ENCODE measurements around the gene TBL3. TPM values are rescaled to one million over a fixed set of nuclear protein-coding genes. Genes with fewer than 3 reads are reported as not detected.

The TBL3 gene
- total RNA-seq, 1 donor from 2014 or later: 24.4 TPM

DNA sequence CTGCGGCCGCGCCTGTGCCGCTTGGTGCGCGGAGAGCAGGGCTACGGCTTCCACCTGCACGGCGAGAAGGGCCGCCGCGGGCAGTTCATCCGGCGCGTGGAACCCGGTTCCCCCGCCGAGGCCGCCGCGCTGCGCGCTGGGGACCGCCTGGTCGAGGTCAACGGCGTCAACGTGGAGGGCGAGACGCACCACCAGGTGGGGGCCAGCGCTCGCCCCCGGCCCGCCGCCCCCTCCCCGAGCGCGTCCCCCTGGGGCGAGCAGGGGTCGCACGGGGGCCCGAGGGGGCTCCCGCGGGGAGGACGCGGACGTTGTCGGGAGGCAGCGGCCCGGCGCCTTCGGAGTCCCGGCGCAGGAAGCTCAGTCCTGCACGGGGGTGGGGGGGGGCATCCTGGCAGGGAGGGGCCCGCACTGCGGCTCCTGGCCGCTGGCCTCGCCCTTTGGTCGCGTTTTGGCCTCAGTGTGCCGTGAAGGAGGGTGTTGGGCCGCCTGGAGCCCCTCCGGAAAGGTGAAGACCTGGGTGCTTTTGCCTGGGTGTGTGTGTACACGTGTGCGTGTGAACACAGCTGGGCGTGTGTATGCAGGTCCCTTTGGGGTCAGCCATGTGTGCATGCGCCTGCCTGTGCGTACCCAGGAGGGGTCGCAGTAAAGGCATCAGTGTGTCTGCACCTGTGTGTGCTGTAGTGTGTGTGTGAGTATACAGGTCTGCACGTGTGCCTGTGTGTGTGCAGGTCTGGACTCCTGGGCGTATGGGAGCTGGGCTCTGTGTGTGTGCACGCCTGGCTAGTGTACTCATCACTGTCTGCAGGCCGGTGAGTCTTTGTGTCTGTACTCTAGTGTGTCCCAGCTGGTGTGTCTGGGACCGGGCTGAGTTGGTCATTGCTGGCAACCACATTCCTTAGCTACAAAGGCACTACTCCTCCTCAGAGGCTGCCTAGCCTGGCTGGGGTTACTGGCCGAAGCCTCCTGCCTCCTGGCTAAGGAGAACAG lies 55.5 kb downstream of the TBL3 start:
- Histone ChIP-seq H4K20me1 (ENCODE audit: insufficient read depth, low read length) (peaks cover 23% of the 10 kb centered on the region), H3K9ac (ENCODE audit: low read length) (peak overlapping the region; percentile 65), H3K4me3 (ENCODE audit: insufficient read depth, low read depth, low read length) (peak overlapping the region; percentile 69), H3K79me2 (ENCODE audit: insufficient read depth, low read length) (peaks cover 27% of the 10 kb centered on the region), H3K4me1 (ENCODE audit: insufficient read depth, low read length) (peaks cover 20% of the 10 kb centered on the region), H3K36me3 (ENCODE audit: insufficient read depth, low read length) (no peaks in the 10 kb centered on the region), H2AFZ (ENCODE audit: low read depth, low read length) (no peak overlapping the region), H3K27ac (ENCODE audit: low read depth, low read length) (no peak overlapping the region), H3K9me3 (ENCODE audit: insufficient read depth, low read depth, low read length) (no peaks in the 10 kb centered on the region), H3K4me2 (ENCODE audit: low read length) (peak overlapping the region; percentile 95), H3K27me3 (ENCODE audit: insufficient read depth, low read length) (no peaks in the 10 kb centered on the region)
- no peaks in the 10 kb centered on the region for H3K9me3 Mint-ChIP-seq (ENCODE audit: unreplicated experiment)
- peak overlapping the region; percentile 66 for H3K27ac Mint-ChIP-seq (ENCODE audit: unreplicated experiment)
- H3K36me3 Mint-ChIP-seq (ENCODE audit: low read depth, unreplicated experiment): no peaks in the 10 kb centered on the region
- no peaks in the 10 kb centered on the region for H3K27me3 Mint-ChIP-seq (ENCODE audit: low read depth, unreplicated experiment)
- peak overlapping the region; percentile 96 for H3K4me3 Mint-ChIP-seq (ENCODE audit: unreplicated experiment)
- TF ChIP-seq, protein P1, sequence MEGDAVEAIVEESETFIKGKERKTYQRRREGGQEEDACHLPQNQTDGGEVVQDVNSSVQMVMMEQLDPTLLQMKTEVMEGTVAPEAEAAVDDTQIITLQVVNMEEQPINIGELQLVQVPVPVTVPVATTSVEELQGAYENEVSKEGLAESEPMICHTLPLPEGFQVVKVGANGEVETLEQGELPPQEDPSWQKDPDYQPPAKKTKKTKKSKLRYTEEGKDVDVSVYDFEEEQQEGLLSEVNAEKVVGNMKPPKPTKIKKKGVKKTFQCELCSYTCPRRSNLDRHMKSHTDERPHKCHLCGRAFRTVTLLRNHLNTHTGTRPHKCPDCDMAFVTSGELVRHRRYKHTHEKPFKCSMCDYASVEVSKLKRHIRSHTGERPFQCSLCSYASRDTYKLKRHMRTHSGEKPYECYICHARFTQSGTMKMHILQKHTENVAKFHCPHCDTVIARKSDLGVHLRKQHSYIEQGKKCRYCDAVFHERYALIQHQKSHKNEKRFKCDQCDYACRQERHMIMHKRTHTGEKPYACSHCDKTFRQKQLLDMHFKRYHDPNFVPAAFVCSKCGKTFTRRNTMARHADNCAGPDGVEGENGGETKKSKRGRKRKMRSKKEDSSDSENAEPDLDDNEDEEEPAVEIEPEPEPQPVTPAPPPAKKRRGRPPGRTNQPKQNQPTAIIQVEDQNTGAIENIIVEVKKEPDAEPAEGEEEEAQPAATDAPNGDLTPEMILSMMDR (IDR thresholded peaks at IDR 0.05; ENCODE audit: insufficient read depth, low read depth, low read length): no peak
- no peak for TF ChIP-seq EZH2 (IDR thresholded peaks at IDR 0.05; ENCODE audit: insufficient read depth, low read length)
- DNase-seq (ENCODE audit: low read depth): peak; percentile 34
- H3K4me1 Mint-ChIP-seq (ENCODE audit: low read depth, unreplicated experiment): peaks cover 8% of the 10 kb centered on the region
- FAIRE-seq: peak; percentile 66

- DNase-seq (ENCODE audit: low read depth) (no peak), FAIRE-seq (no peak)
- peak overlapping the region; percentile 95 for H3K4me2 ChIP-seq (ENCODE audit: low read length)
- no peaks in the 10 kb centered on the region for H3K9me3 ChIP-seq (ENCODE audit: insufficient read depth, low read depth, low read length)
- H3K36me3 Mint-ChIP-seq (ENCODE audit: low read depth, unreplicated experiment): no peaks in the 10 kb centered on the region
- H3K4me3 Mint-ChIP-seq (ENCODE audit: unreplicated experiment): peak overlapping the region; percentile 96
- peaks cover 22% of the 10 kb centered on the region for H3K4me1 ChIP-seq (ENCODE audit: insufficient read depth, low read length)
- H3K27me3 Mint-ChIP-seq (ENCODE audit: low read depth, unreplicated experiment): no peaks in the 10 kb centered on the region
- peak overlapping the region; percentile 66 for H3K27ac Mint-ChIP-seq (ENCODE audit: unreplicated experiment)
- H2AFZ ChIP-seq (ENCODE audit: low read depth, low read length): no peak overlapping the region
- TF ChIP-seq EZH2 (IDR thresholded peaks at IDR 0.05; ENCODE audit: insufficient read depth, low read length): no peak
- TF ChIP-seq, protein P1 (IDR thresholded peaks at IDR 0.05; ENCODE audit: insufficient read depth, low read depth, low read length): no peak
- H3K27me3 ChIP-seq (ENCODE audit: insufficient read depth, low read length): no peaks in the 10 kb centered on the region
- H3K4me3 ChIP-seq (ENCODE audit: insufficient read depth, low read depth, low read length): peak overlapping the region; percentile 69
- no peaks in the 10 kb centered on the region for H3K9me3 Mint-ChIP-seq (ENCODE audit: unreplicated experiment)
- peaks cover 10% of the 10 kb centered on the region for H3K4me1 Mint-ChIP-seq (ENCODE audit: low read depth, unreplicated experiment)
- H3K79me2 ChIP-seq (ENCODE audit: insufficient read depth, low read length): peaks cover 30% of the 10 kb centered on the region
- no peaks in the 10 kb centered on the region for H3K36me3 ChIP-seq (ENCODE audit: insufficient read depth, low read length)
- H3K27ac ChIP-seq (ENCODE audit: low read depth, low read length): no peak overlapping the region
- H3K9ac ChIP-seq (ENCODE audit: low read length): peak overlapping the region; percentile 65
- H4K20me1 ChIP-seq (ENCODE audit: insufficient read depth, low read length): peaks cover 23% of the 10 kb centered on the region
These were observed 56.3 kb downstream of the TBL3 start for GRCh38 chr16:2028146-2028545.
